HG03442 (cell line): ENCODE data around the gene RFTN1.

Source experiments
- ATAC-seq: cut with Tn5 transposase; IDR thresholded peaks from one replicate; pipeline ENCODE4 v1.9.1; 2021; ENCODE audit warnings: mild to moderate bottlenecking, moderate library complexity; ENCODE audit not compliant: unreplicated experiment

The RFTN1 gene

GRCh38 chr3:16383864-16384263, 129.6 kb downstream of the RFTN1 start:
- ATAC-seq: no peak

- ATAC-seq: peak; percentile 46
Measured at GRCh38 chr3:16382845-16383244, 130.7 kb downstream of the RFTN1 start.

GRCh38 chr3:16381426-16381825, 132.1 kb downstream of the RFTN1 start:
- no peak for ATAC-seq

GRCh38 chr3:16380421-16380820, 133.1 kb downstream of the RFTN1 start:
- no peak for ATAC-seq

- ATAC-seq: peak; percentile 20
Measured at GRCh38 chr3:16379838-16380237, 133.7 kb downstream of the RFTN1 start.

GRCh38 chr3:16378920-16379319, 134.6 kb downstream of the RFTN1 start:
- ATAC-seq: peak; percentile 54

- ATAC-seq: peak; percentile 9
Measured at GRCh38 chr3:16378415-16378814, 135.1 kb downstream of the RFTN1 start.

- ATAC-seq: no peak
Measured at GRCh38 chr3:16377847-16378302, 135.6 kb downstream of the RFTN1 start.

GRCh38 chr3:16377196-16377595, 136.3 kb downstream of the RFTN1 start:
- no peak for ATAC-seq

- ATAC-seq: no peak
Measured at GRCh38 chr3:16375891-16376290, 137.6 kb downstream of the RFTN1 start.

GRCh38 chr3:16374935-16375245, 138.6 kb downstream of the RFTN1 start:
- ATAC-seq: no peak

GRCh38 chr3:16374047-16374934, 139.2 kb downstream of the RFTN1 start:
- ATAC-seq: peak; percentile 27

- ATAC-seq: no peak
Measured at GRCh38 chr3:16373341-16373946, 140.1 kb downstream of the RFTN1 start.

GRCh38 chr3:16372362-16373292, 140.9 kb downstream of the RFTN1 start:
- ATAC-seq: peak; percentile 23

GRCh38 chr3:16370872-16371740, 142.4 kb downstream of the RFTN1 start:
- peak; percentile 31 for ATAC-seq

- ATAC-seq: no peak
Measured at GRCh38 chr3:16370503-16370871, 143.0 kb downstream of the RFTN1 start.

GRCh38 chr3:16369885-16370284, 143.6 kb downstream of the RFTN1 start:
- no peak for ATAC-seq

- ATAC-seq: no peak
Measured at GRCh38 chr3:16369276-16369675, 144.2 kb downstream of the RFTN1 start.

GRCh38 chr3:16366581-16366980, 146.9 kb downstream of the RFTN1 start:
- ATAC-seq: no peak

- ATAC-seq: no peak
Measured at GRCh38 chr3:16365491-16366128, 147.9 kb downstream of the RFTN1 start.
